ENCODE data around the gene EVPL.

- TF ChIP-seq, protein P1, sequence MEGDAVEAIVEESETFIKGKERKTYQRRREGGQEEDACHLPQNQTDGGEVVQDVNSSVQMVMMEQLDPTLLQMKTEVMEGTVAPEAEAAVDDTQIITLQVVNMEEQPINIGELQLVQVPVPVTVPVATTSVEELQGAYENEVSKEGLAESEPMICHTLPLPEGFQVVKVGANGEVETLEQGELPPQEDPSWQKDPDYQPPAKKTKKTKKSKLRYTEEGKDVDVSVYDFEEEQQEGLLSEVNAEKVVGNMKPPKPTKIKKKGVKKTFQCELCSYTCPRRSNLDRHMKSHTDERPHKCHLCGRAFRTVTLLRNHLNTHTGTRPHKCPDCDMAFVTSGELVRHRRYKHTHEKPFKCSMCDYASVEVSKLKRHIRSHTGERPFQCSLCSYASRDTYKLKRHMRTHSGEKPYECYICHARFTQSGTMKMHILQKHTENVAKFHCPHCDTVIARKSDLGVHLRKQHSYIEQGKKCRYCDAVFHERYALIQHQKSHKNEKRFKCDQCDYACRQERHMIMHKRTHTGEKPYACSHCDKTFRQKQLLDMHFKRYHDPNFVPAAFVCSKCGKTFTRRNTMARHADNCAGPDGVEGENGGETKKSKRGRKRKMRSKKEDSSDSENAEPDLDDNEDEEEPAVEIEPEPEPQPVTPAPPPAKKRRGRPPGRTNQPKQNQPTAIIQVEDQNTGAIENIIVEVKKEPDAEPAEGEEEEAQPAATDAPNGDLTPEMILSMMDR (IDR thresholded peaks at IDR 0.05; ENCODE audit: borderline replicate concordance, extremely low read depth, low read length, poor library complexity, severe bottlenecking): no peak
- TF ChIP-seq EZH2 (IDR thresholded peaks at IDR 0.05; ENCODE audit: borderline replicate concordance, low read depth, low read length, severe bottlenecking): no peak
Measured at GRCh38 chr17:76003915-76004314, 23.2 kb downstream of the EVPL start.

All from DND-41 (cell line).